Activated CD8-positive, alpha-beta memory T cell treated with anti-CD3 and anti-CD28 coated beads for 36 hours (primary cell): Measurements from ENCODE around the gene GTF2B. TPM values are rescaled to one million over a fixed set of nuclear protein-coding genes. Genes with fewer than 3 reads are reported as not detected.
"Not testable (repeated sequence)": the region's sequence is repeated elsewhere in the genome, so short reads cannot be mapped to it uniquely, and the experiment has no call there.

Experiments used
- CTCF ChIA-PET: fragments of 350-600 bp; sonication (Branson Sonifier 250); formaldehyde crosslinking; loops from one replicate; lab custom pipeline; 2021; ENCODE audit warnings: antibody characterized with exemption; lab: Charles Lee
- POLR2A ChIA-PET: fragments of 350-600 bp; sonication (Branson Sonifier 250); formaldehyde crosslinking; loops from one replicate; lab custom pipeline; 2021; ENCODE audit warnings: antibody characterized with exemption; lab: Charles Lee
- total RNA-seq, 2 experiments: library from RNA; stranded (reverse); gene quantifications; one replicate each; pipeline ENCODE4 v1.2.3, GENCODE V29; 2021

GTF2B gene
- total RNA-seq, 2 experiments from 2014 or later = 37.8 to 39.9 TPM

DNA sequence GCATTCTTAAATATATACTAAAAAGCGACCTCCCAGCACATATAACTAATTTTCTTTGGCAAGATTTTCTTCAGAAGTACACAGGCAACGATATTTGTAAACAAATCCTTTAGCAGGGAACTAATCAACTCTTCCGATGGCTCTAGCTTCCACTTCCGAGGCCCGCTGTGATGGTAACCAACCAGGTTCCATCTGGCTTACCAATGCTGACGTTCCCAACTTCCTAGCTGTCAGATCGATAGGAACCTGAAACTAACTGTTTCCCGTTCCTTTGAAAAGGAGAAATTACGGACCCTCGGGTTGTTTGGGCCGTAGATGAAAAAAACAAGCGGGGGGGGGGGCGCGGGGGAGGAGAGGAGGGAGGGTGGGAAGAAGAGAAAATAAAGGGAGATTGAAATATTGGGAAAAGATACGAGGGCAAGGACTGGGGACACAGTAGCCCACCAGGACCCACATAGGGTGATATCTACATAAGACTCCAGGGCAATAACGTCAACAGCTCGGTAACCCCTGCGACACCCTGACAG lies 513 bp downstream of the GTF2B start:
- ChIA-PET CTCF (interaction anchor here (0.7 to 3.1 kb wide), 2 partner anchors 10 to 14 kb away, joined by 3 to 10 read pairs; no protein-coding TSS in a partner anchor), POLR2A (interaction anchor here (1.2 to 1.5 kb wide), 3 partner anchors 13 to 207 kb away, joined by 3 to 6 read pairs (median 4); partner anchors contain the start of gene PKN2)

- ChIA-PET CTCF (interaction anchor here (3.1 kb wide), 1 partner anchor 10 kb away, joined by 10 read pairs; no protein-coding TSS in a partner anchor), POLR2A (interaction anchor here (0.7 to 1.5 kb wide), 3 partner anchors 13 to 206 kb away, joined by 3 to 6 read pairs (median 6); partner anchors contain the start of gene PKN2)
These were observed 1.2 kb downstream of the GTF2B start for GRCh38 chr1:88890131-88890530.

- CTCF ChIA-PET = interaction anchor here (1.3 to 3.1 kb wide), 2 partner anchors 8 to 10 kb away, joined by 3 to 10 read pairs; no protein-coding TSS in a partner anchor
- POLR2A ChIA-PET = no interaction called here
These were observed 2.6 kb downstream of the GTF2B start for GRCh38 chr1:88888750-88889149.

DNA sequence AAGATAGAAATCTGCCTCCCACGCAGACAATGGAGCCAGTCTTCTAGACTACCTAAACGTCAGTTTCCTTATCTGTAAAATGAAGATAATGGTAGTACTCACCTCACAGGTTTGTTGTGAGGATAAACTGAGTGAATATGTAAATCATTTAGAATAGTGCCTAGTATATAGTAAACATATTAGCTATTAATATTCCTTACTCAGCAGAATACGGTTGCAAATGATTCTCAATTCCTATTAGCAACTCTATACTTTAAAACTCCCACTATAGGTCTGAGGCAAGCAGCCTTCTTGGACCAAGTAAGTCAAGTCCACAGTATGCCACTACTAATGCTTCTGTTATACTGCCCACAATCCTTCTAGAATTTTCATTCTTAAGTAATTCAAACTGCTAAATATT lies 5.4 kb downstream of the GTF2B start:
- ChIA-PET POLR2A (no interaction called here), CTCF (no interaction called here)

- CTCF ChIA-PET = no interaction called here
- POLR2A ChIA-PET = no interaction called here
These were observed 8.2 kb downstream of the GTF2B start for GRCh38 chr1:88883156-88883555.

DNA sequence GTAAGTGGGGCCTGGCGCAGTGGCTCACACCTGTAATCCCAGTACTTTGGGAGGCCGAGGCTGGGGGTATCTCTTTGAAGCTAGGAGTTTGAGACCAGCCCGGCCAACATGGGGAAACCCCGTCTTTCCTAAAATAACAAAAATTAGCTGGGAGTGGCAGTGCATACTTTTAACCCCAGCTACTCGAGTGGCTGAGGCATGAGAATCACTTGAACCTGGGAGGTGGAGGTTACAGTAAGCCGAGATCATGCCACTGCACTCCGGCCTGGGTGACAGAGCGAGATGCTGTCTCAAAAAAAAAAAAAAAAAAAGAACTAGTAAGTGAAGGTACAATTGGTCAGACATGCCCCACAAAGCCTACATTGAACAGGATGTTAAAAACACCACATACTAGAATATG lies 10.7 kb downstream of the GTF2B start:
- CTCF ChIA-PET = interaction anchor here (1.8 kb wide), 1 partner anchor 9 kb away, joined by 10 read pairs; the partner anchor contains the start of gene GTF2B
- POLR2A ChIA-PET = not testable (repeated sequence)

GRCh38 chr1:88878731-88879130 lies 12.6 kb downstream of the GTF2B start:
- POLR2A ChIA-PET = no interaction called here
- CTCF ChIA-PET = interaction anchor here (0.9 to 2.9 kb wide), 3 partner anchors 10 to 129 kb away, joined by 3 to 8 read pairs (median 3); no protein-coding TSS in a partner anchor

GRCh38 chr1:88877911-88878310 lies 13.5 kb downstream of the GTF2B start:
- POLR2A ChIA-PET = interaction anchor here (1.1 kb wide), 1 partner anchor 13 kb away, joined by 3 read pairs; no protein-coding TSS in a partner anchor
- CTCF ChIA-PET = interaction anchor here (0.9 to 2.9 kb wide), 4 partner anchors 10 to 133 kb away, joined by 3 to 8 read pairs (median 3); no protein-coding TSS in a partner anchor

- CTCF ChIA-PET = interaction anchor here (0.9 to 2.9 kb wide), 5 partner anchors 9 to 193 kb away, joined by 3 to 8 read pairs (median 3); partner anchors contain the start of gene PKN2
- POLR2A ChIA-PET = interaction anchor here (1.1 kb wide), 1 partner anchor 13 kb away, joined by 3 read pairs; no protein-coding TSS in a partner anchor
These were observed 14.0 kb downstream of the GTF2B start for GRCh38 chr1:88877382-88877825.

- CTCF ChIA-PET = interaction anchor here (0.9 to 2.9 kb wide), 4 partner anchors 9 to 193 kb away, joined by 3 to 8 read pairs (median 4); partner anchors contain the start of gene PKN2
- POLR2A ChIA-PET = interaction anchor here (1.1 to 1.4 kb wide), 2 partner anchors 14 kb away, joined by 3 to 4 read pairs; partner anchors contain the start of gene GTF2B
These were observed 14.6 kb downstream of the GTF2B start for GRCh38 chr1:88876573-88877365.

DNA sequence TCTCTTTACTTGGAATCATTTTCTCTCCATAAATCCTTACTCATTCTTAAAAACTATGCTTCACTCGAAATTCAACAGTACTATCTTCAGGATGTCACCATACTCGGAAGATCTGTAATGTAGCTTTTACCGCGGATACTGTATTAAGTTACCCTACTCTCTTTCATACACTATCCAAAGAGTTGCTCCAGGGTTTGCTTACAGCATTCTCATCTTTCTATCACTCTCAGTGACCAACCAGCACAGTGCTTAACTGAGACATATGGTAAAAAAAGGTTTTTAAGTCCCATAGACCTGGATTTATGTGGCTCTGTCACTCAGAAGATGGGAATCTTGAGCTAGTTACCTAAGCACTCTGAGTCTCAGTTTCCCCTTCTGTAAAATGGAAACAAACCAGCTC lies 15.8 kb downstream of the GTF2B start:
- ChIA-PET POLR2A (interaction anchor here (1.4 kb wide), 1 partner anchor 16 kb away, joined by 4 read pairs; the partner anchor contains the start of gene GTF2B), CTCF (no interaction called here)

DNA sequence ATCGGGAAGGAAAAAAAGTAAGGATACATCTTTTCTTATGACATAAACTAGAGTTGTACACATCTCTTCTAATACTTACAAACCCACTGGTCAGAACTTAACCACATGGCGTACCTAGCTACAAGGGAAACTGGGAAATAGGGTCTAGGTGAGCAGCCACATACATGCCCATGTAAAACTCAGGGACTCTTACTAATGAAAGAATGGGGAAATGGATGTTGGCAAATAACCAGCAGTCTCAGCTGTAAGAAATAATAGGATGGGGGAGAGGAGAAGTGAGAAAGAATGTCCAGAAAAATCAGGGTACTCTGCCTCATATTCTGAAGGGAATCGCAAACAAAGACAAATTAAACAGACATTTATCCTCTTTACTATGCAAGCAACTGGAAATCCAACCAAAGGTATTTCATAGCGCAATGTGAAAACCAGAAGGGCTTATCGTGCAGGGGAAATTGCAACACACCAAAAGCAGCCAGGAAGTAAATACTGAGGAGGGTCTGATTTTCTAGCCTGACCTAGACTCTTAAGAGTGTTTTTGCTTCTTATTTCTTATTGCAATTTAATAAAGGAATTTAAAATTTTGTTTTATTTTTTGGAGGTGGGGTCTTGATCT lies 17.5 kb downstream of the GTF2B start:
- POLR2A ChIA-PET = no interaction called here

DNA sequence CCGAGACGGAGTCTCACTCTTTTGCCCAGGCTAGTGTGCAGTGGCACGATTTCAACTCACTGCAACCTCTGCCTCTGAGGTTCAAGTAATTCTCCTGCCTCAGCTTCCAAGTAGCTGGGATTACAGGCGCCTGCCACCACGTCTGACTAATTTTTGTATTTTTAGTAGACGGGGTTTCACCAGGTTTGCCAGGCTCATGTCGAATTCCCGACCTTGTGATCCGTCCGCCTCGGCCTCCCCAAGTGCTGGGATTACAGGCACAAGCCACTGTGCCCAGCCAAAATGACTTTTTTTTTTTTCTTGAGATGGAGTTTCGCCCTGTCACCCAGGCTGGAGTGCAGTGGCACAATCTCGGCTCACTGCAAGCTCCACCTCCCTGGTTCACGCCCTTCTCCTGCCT lies 21.7 kb downstream of the GTF2B start:
- POLR2A ChIA-PET, CTCF ChIA-PET: not testable (repeated sequence)

More for the DNA sequence above, 17.5 kb downstream of the GTF2B start:
- CTCF ChIA-PET = interaction anchor here (1.4 kb wide), 1 partner anchor 11 kb away, joined by 5 read pairs; no protein-coding TSS in a partner anchor

GRCh38 chr1:88867743-88868521 lies 23.4 kb downstream of the GTF2B start:
- ChIA-PET CTCF (interaction anchor here (1.8 kb wide), 1 partner anchor 10 kb away, joined by 8 read pairs; no protein-coding TSS in a partner anchor), POLR2A (no interaction called here)

GRCh38 chr1:88851303-88852063 lies 39.9 kb downstream of the GTF2B start:
- ChIA-PET POLR2A (no interaction called here), CTCF (no interaction called here)

DNA sequence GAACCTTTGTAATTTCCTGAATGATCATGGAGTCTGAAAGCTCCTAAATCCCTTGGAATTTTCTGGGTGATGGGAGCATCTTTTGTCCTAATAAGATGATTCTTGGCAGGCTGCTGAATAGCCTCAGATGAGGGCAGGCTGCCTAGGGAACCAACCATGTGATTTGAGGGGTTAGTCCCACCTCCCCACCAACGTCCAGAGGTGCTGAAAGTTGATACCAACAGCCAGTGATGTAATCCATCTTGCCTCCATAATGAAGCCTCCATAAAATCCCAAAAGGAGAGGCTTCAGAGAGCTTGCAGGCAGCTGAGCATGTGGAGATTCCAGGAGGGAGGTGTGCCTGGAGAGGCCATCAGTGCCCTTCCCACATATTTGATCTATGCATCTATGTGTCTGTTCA lies 43.7 kb downstream of the GTF2B start:
- CTCF ChIA-PET = no interaction called here
- POLR2A ChIA-PET = no interaction called here

GRCh38 chr1:88825721-88826120 lies 65.6 kb downstream of the GTF2B start:
- ChIA-PET POLR2A (no interaction called here), CTCF (interaction anchor here (1.5 kb wide), 1 partner anchor 34 kb away, joined by 3 read pairs; no protein-coding TSS in a partner anchor)
